ENCODE results near the gene SEC14L5.

Gene SEC14L5

GRCh38 chr16:5003211-5003610 lies 45.1 kb downstream of the SEC14L5 start:
- 96% methylated on average over 10 of the region's 12 CpGs for WGBS (ENCODE audit: insufficient coverage)
- CTCF ChIA-PET, result no interaction called here
- POLR2A ChIA-PET, result no interaction called here

GRCh38 chr16:5003828-5004227 lies 45.7 kb downstream of the SEC14L5 start:
- Histone ChIP-seq H3K4me1 (ENCODE audit: control extremely low read depth in 1 of 4, control insufficient read depth in 4 of 4, insufficient read depth in 4 of 4, low read length in 3 of 4) (peaks cover 0 to 14% (median under 1%) of the 10 kb centered on the region in 4 experiments), H3K9me3 (ENCODE audit: control extremely low read depth in 1 of 5, control insufficient read depth in 4 of 5, insufficient read depth in 2 of 5, low read depth in 1 of 5, low read length in 4 of 5) (no peaks in the 10 kb centered on the region), H3K4me3 (ENCODE audit: control insufficient read depth in 1 of 7, extremely low read depth in 1 of 7, insufficient read depth in 4 of 7, low read depth in 2 of 7, low read length in 6 of 7) (no peak overlapping the region), H3K27ac (ENCODE audit: insufficient read depth in 1 of 2, low read depth in 1 of 2, low read length in 2 of 2, poor library complexity in 1 of 2, severe bottlenecking in 2 of 2) (no peak overlapping the region), H3K27me3 (replicated peaks in 2 of 5; ENCODE audit: control insufficient read depth in 4 of 5, insufficient read depth in 5 of 5, low read length in 4 of 5) (peaks cover 0 to 7% (median 0%) of the 10 kb centered on the region in 5 experiments), H3K36me3 (ENCODE audit: control insufficient read depth in 4 of 4, insufficient read depth in 4 of 4, low read length in 3 of 4) (no peaks in the 10 kb centered on the region)
- CTCF ChIA-PET, result no interaction called here
- no peak for DNase-seq
- 100% methylated on average over 2 of the region's 10 CpGs for WGBS (ENCODE audit: insufficient coverage)
- POLR2A ChIA-PET, result no interaction called here

More at GRCh38 chr16:5003211-5003610, 45.1 kb downstream of the SEC14L5 start:
- Histone ChIP-seq H3K27ac (ENCODE audit: insufficient read depth in 1 of 2, low read depth in 1 of 2, low read length in 2 of 2, poor library complexity in 1 of 2, severe bottlenecking in 2 of 2) (no peak overlapping the region), H3K9me3 (ENCODE audit: control extremely low read depth in 1 of 5, control insufficient read depth in 4 of 5, insufficient read depth in 2 of 5, low read depth in 1 of 5, low read length in 4 of 5) (no peaks in the 10 kb centered on the region), H3K4me3 (ENCODE audit: control insufficient read depth in 1 of 7, extremely low read depth in 1 of 7, insufficient read depth in 4 of 7, low read depth in 2 of 7, low read length in 6 of 7) (no peak overlapping the region), H3K4me1 (ENCODE audit: control extremely low read depth in 1 of 4, control insufficient read depth in 4 of 4, insufficient read depth in 4 of 4, low read length in 3 of 4) (peaks cover 0 to 14% (median under 1%) of the 10 kb centered on the region in 4 experiments), H3K36me3 (ENCODE audit: control insufficient read depth in 4 of 4, insufficient read depth in 4 of 4, low read length in 3 of 4) (no peaks in the 10 kb centered on the region), H3K27me3 (replicated peaks in 2 of 5; ENCODE audit: control insufficient read depth in 4 of 5, insufficient read depth in 5 of 5, low read length in 4 of 5) (peaks cover 0 to 7% (median 0%) of the 10 kb centered on the region in 5 experiments)
- no peak for DNase-seq

GRCh38 chr16:5004311-5004710 lies 46.2 kb downstream of the SEC14L5 start:
- H3K9me3 ChIP-seq (ENCODE audit: control extremely low read depth in 1 of 5, control insufficient read depth in 4 of 5, insufficient read depth in 2 of 5, low read depth in 1 of 5, low read length in 4 of 5), result no peaks in the 10 kb centered on the region
- H3K27me3 ChIP-seq (replicated peaks in 2 of 5; ENCODE audit: control insufficient read depth in 4 of 5, insufficient read depth in 5 of 5, low read length in 4 of 5), result peaks cover 0 to 7% (median 0%) of the 10 kb centered on the region in 5 experiments
- H3K36me3 ChIP-seq (ENCODE audit: control insufficient read depth in 4 of 4, insufficient read depth in 4 of 4, low read length in 3 of 4), result no peaks in the 10 kb centered on the region
- POLR2A ChIA-PET, result no interaction called here
- DNase-seq, result no peak
- CTCF ChIA-PET, result interaction anchor here (1.0 kb wide), 1 partner anchor 18 kb away, joined by 3 read pairs; no protein-coding TSS in a partner anchor
- WGBS (ENCODE audit: insufficient coverage), result 62% methylated on average over 5 of the region's 5 CpGs
- H3K4me1 ChIP-seq (ENCODE audit: control extremely low read depth in 1 of 4, control insufficient read depth in 4 of 4, insufficient read depth in 4 of 4, low read length in 3 of 4), result peaks cover 0 to 14% (median under 1%) of the 10 kb centered on the region in 4 experiments
- no peak overlapping the region for H3K4me3 ChIP-seq (ENCODE audit: control insufficient read depth in 1 of 7, extremely low read depth in 1 of 7, insufficient read depth in 4 of 7, low read depth in 2 of 7, low read length in 6 of 7)
- no peak overlapping the region for H3K27ac ChIP-seq (ENCODE audit: insufficient read depth in 1 of 2, low read depth in 1 of 2, low read length in 2 of 2, poor library complexity in 1 of 2, severe bottlenecking in 2 of 2)

GRCh38 chr16:5005916-5006315 lies 47.8 kb downstream of the SEC14L5 start:
- no peak overlapping the region for H3K27ac ChIP-seq (ENCODE audit: insufficient read depth in 1 of 2, low read depth in 1 of 2, low read length in 2 of 2, poor library complexity in 1 of 2, severe bottlenecking in 2 of 2)
- peaks cover 0 to 14% (median under 1%) of the 10 kb centered on the region in 4 experiments for H3K4me1 ChIP-seq (ENCODE audit: control extremely low read depth in 1 of 4, control insufficient read depth in 4 of 4, insufficient read depth in 4 of 4, low read length in 3 of 4)
- no peak for DNase-seq
- WGBS (ENCODE audit: insufficient coverage), result 60% methylated on average over 3 of the region's 4 CpGs
- H3K36me3 ChIP-seq (ENCODE audit: control insufficient read depth in 4 of 4, insufficient read depth in 4 of 4, low read length in 3 of 4), result no peaks in the 10 kb centered on the region
- peaks cover 0 to 9% (median 3%) of the 10 kb centered on the region in 5 experiments for H3K27me3 ChIP-seq (replicated peaks in 2 of 5; ENCODE audit: control insufficient read depth in 4 of 5, insufficient read depth in 5 of 5, low read length in 4 of 5)
- H3K4me3 ChIP-seq (ENCODE audit: control insufficient read depth in 1 of 7, extremely low read depth in 1 of 7, insufficient read depth in 4 of 7, low read depth in 2 of 7, low read length in 6 of 7), result no peak overlapping the region
- ChIA-PET CTCF (no interaction called here), POLR2A (no interaction called here)
- H3K9me3 ChIP-seq (ENCODE audit: control extremely low read depth in 1 of 5, control insufficient read depth in 4 of 5, insufficient read depth in 2 of 5, low read depth in 1 of 5, low read length in 4 of 5), result no peaks in the 10 kb centered on the region

- Histone ChIP-seq H3K27me3 (replicated peaks in 2 of 5; ENCODE audit: control insufficient read depth in 4 of 5, insufficient read depth in 5 of 5, low read length in 4 of 5) (peaks cover 0 to 16% (median 3%) of the 10 kb centered on the region in 5 experiments), H3K4me1 (ENCODE audit: control extremely low read depth in 1 of 4, control insufficient read depth in 4 of 4, insufficient read depth in 4 of 4, low read length in 3 of 4) (peaks cover 0 to 11% (median 0%) of the 10 kb centered on the region in 4 experiments), H3K4me3 (ENCODE audit: control insufficient read depth in 1 of 7, extremely low read depth in 1 of 7, insufficient read depth in 4 of 7, low read depth in 2 of 7, low read length in 6 of 7) (no peak overlapping the region), H3K36me3 (ENCODE audit: control insufficient read depth in 4 of 4, insufficient read depth in 4 of 4, low read length in 3 of 4) (no peaks in the 10 kb centered on the region), H3K27ac (ENCODE audit: insufficient read depth in 1 of 2, low read depth in 1 of 2, low read length in 2 of 2, poor library complexity in 1 of 2, severe bottlenecking in 2 of 2) (no peak overlapping the region), H3K9me3 (ENCODE audit: control extremely low read depth in 1 of 5, control insufficient read depth in 4 of 5, insufficient read depth in 2 of 5, low read depth in 1 of 5, low read length in 4 of 5) (no peaks in the 10 kb centered on the region)
- WGBS (ENCODE audit: insufficient coverage), result 92% methylated on average over 14 of the region's 22 CpGs
- DNase-seq, result no peak
- ChIA-PET POLR2A (no interaction called here), CTCF (no interaction called here)
These were observed 48.4 kb downstream of the SEC14L5 start for GRCh38 chr16:5006348-5007193.

- 100% methylated on average over 1 of the region's 10 CpGs for WGBS (ENCODE audit: insufficient coverage)
- CTCF ChIA-PET, result interaction anchor here (0.6 kb wide), 2 partner anchors 116 to 268 kb away, joined by 3 read pairs; no protein-coding TSS in a partner anchor
- Histone ChIP-seq H3K27ac (ENCODE audit: insufficient read depth in 1 of 2, low read depth in 1 of 2, low read length in 2 of 2, poor library complexity in 1 of 2, severe bottlenecking in 2 of 2) (no peak overlapping the region), H3K9me3 (ENCODE audit: control extremely low read depth in 1 of 5, control insufficient read depth in 4 of 5, insufficient read depth in 2 of 5, low read depth in 1 of 5, low read length in 4 of 5) (no peaks in the 10 kb centered on the region), H3K4me1 (ENCODE audit: control extremely low read depth in 1 of 4, control insufficient read depth in 4 of 4, insufficient read depth in 4 of 4, low read length in 3 of 4) (peaks cover 0 to 6% (median 0%) of the 10 kb centered on the region in 4 experiments), H3K27me3 (replicated peaks in 2 of 5; ENCODE audit: control insufficient read depth in 4 of 5, insufficient read depth in 5 of 5, low read length in 4 of 5) (peaks cover 0 to 17% (median 3%) of the 10 kb centered on the region in 5 experiments), H3K36me3 (ENCODE audit: control insufficient read depth in 4 of 4, insufficient read depth in 4 of 4, low read length in 3 of 4) (no peaks in the 10 kb centered on the region), H3K4me3 (ENCODE audit: control insufficient read depth in 1 of 7, extremely low read depth in 1 of 7, insufficient read depth in 4 of 7, low read depth in 2 of 7, low read length in 6 of 7) (no peak overlapping the region)
- POLR2A ChIA-PET, result no interaction called here
- DNase-seq, result no peak
These were observed 49.1 kb downstream of the SEC14L5 start for GRCh38 chr16:5007256-5007655.

- ChIA-PET CTCF (no interaction called here), POLR2A (no interaction called here)
- no peak for DNase-seq
- Histone ChIP-seq H3K36me3 (ENCODE audit: control insufficient read depth in 4 of 4, insufficient read depth in 4 of 4, low read length in 3 of 4) (no peaks in the 10 kb centered on the region), H3K4me3 (ENCODE audit: control insufficient read depth in 1 of 7, extremely low read depth in 1 of 7, insufficient read depth in 4 of 7, low read depth in 2 of 7, low read length in 6 of 7) (no peak overlapping the region), H3K9me3 (ENCODE audit: control extremely low read depth in 1 of 5, control insufficient read depth in 4 of 5, insufficient read depth in 2 of 5, low read depth in 1 of 5, low read length in 4 of 5) (no peaks in the 10 kb centered on the region), H3K4me1 (ENCODE audit: control extremely low read depth in 1 of 4, control insufficient read depth in 4 of 4, insufficient read depth in 4 of 4, low read length in 3 of 4) (peaks cover 0 to 6% (median 0%) of the 10 kb centered on the region in 4 experiments), H3K27ac (ENCODE audit: insufficient read depth in 1 of 2, low read depth in 1 of 2, low read length in 2 of 2, poor library complexity in 1 of 2, severe bottlenecking in 2 of 2) (no peak overlapping the region), H3K27me3 (replicated peaks in 2 of 5; ENCODE audit: control insufficient read depth in 4 of 5, insufficient read depth in 5 of 5, low read length in 4 of 5) (peaks cover 0 to 17% (median 3%) of the 10 kb centered on the region in 5 experiments)
- WGBS (ENCODE audit: insufficient coverage), result 92% methylated on average over 18 of the region's 18 CpGs
These were observed 50.2 kb downstream of the SEC14L5 start for GRCh38 chr16:5008311-5008731.
